Measurements from ENCODE around the gene LMBR1.

GRCh38 chr7:156759143-156759542, 133.8 kb downstream of the LMBR1 start:
- no peak for TF ChIP-seq CTCF (IDR thresholded peaks at IDR 0.05; ENCODE audit: low read depth, low read length, poor library complexity, severe bottlenecking)
- TF ChIP-seq EZH2phosphoT487 (IDR thresholded peaks at IDR 0.05; ENCODE audit: borderline replicate concordance, low read length) = no peak

Measured in DOHH2 (cell line).